ENCODE data around the gene ZNF496. TPM values are rescaled to one million over a fixed set of nuclear protein-coding genes. Genes with fewer than 3 reads are reported as not detected.

The ZNF496 gene
- total and polyA plus RNA-seq, 11 donors, result 6.2 to 37.9 (median 15.0) TPM

DNA sequence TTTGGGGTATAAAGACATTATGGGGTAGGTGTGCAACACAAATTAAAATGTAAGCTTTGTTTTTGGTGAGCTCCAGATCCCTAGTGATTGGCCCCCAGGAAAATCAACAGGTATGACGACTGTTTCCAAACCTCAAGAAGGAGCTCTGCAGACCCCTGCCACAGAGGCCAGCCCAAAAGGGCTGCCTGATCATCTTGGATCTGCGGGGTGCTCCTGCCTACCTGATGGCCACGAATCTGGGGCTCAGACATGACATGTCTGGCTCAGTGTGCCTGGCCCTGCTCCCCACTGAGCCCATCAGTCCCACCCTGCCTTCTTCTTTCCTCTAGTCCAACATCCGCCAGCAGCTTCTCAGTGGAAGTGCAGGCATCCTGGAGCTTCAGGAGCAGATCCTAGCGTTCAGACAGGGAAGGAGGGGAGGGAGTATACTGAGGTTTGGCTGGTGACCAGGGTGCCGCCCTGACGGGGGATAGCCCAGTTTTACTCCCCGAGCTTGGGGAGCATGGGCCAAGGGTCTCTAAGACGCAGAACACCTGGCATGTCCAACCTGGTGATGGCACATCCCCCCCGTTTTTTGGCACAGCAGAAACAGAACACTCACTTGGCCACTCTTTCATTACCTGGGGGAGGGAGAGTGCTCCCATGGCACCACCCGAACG lies 31.8 kb downstream of the ZNF496 start:
- H3K9me3 ChIP-seq, result no peaks in the 10 kb centered on the region
- DNase-seq (no peak), ATAC-seq (no peak)
- H3K36me3 ChIP-seq, result peaks cover 0 to 53% (median 44%) of the 10 kb centered on the region in 9 donors
- H3K4me1 ChIP-seq, result no peaks in the 10 kb centered on the region
- H3K27me3 ChIP-seq, result no peaks in the 10 kb centered on the region
- intact Hi-C loops (cut with DNase I), result no loop called here
- no peak overlapping the region for H3K27ac ChIP-seq
- TF ChIP-seq POLR2A (IDR thresholded peaks at IDR 0.05) (no peak), CTCF (IDR thresholded peaks at IDR 0.05) (no peak)
- no peak overlapping the region for H3K4me3 ChIP-seq
- 85 to 92% (median 90%) methylated on average over 11 to 12 of the region's 12 CpGs for whole genome bisulfite sequencing, 4 donors

- Histone ChIP-seq H3K36me3 (peaks cover 0 to 43% (median 38%) of the 10 kb centered on the region in 9 donors), H3K4me1 (no peaks in the 10 kb centered on the region), H3K27me3 (no peaks in the 10 kb centered on the region), H3K4me3 (no peak overlapping the region), H3K27ac (no peak overlapping the region), H3K9me3 (no peaks in the 10 kb centered on the region)
- DNase-seq (no peak), ATAC-seq (no peak)
- WGBS, 4 donors, result 80 to 83% (median 81%) methylated on average over 4 of the region's 4 CpGs
- intact Hi-C loops (cut with DNase I), result no loop called here
- TF ChIP-seq CTCF (IDR thresholded peaks at IDR 0.05) (no peak), POLR2A (IDR thresholded peaks at IDR 0.05) (no peak)
Observed at GRCh38 chr1:247298701-247299100, 33.0 kb downstream of the ZNF496 start.

GRCh38 chr1:247298124-247298481 lies 33.6 kb downstream of the ZNF496 start:
- TF ChIP-seq CTCF (IDR thresholded peaks at IDR 0.05), result no peak
- no peak for TF ChIP-seq POLR2A (IDR thresholded peaks at IDR 0.05)
- peaks cover 0 to 37% (median 33%) of the 10 kb centered on the region in 9 donors for H3K36me3 ChIP-seq
- intact Hi-C loops (cut with DNase I), result no loop called here
- DNase-seq (no peak), ATAC-seq (no peak)
- 84 to 91% (median 86%) methylated on average over 6 of the region's 6 CpGs for WGBS, 4 donors
- no peak overlapping the region for H3K4me3 ChIP-seq
- no peaks in the 10 kb centered on the region for H3K4me1 ChIP-seq
- no peaks in the 10 kb centered on the region for H3K9me3 ChIP-seq
- H3K27ac ChIP-seq, result no peak overlapping the region
- H3K27me3 ChIP-seq, result no peaks in the 10 kb centered on the region

DNA sequence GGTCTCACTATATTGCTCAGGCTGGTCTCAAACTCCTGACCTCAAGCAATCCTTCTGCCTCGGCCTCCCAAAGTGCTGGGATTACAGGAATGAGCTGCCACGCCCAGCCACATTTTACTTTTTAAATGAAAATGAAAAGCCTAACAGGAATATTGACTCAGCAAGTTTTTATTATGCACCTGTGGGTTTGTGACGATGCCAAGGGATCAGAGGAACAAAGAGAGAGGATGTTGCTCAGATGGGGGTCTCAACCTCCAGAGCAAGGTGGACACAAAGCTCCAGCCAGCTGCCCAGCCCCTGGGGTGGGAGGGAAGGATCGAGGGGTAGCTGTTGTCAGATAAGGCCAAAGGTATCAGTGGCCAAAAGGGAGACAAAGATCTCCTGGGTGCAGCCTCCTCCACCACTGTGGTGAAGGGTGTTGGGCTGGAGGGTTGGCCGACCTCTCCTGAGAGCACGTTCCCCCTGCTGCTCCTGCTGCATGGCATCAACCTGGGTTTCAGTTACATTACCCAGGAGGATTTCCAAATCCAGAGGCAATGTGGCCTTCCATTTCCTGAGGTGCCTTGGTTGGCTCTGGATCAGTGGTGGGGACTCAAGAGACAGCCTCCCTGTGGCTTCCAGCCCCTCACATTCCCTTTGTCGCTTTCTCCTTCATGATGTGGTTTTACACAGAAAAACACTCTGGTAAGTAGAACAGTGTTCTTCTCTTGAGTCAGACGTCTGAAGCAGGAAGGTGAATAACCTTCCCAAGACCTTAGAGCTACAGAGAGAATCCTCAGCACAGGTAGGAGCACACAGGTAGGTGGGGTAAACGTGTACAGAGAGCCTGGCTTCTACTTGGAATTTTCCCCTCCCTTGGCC lies 34.2 kb downstream of the ZNF496 start:
- DNase-seq, result no peak
- intact Hi-C loops (cut with DNase I), result no loop called here
- no peaks in the 10 kb centered on the region for H3K4me1 ChIP-seq
- H3K4me3 ChIP-seq, result no peak overlapping the region
- H3K36me3 ChIP-seq, result peaks cover 0 to 32% (median 27%) of the 10 kb centered on the region in 9 donors
- no peak overlapping the region for H3K27ac ChIP-seq
- TF ChIP-seq POLR2A (IDR thresholded peaks at IDR 0.05) (no peak), CTCF (IDR thresholded peaks at IDR 0.05) (no peak)
- 80 to 88% (median 81%) methylated on average over 9 of the region's 9 CpGs for whole genome bisulfite sequencing, 4 donors
- H3K9me3 ChIP-seq, result no peaks in the 10 kb centered on the region
- no peaks in the 10 kb centered on the region for H3K27me3 ChIP-seq
- no peak for ATAC-seq
